HL-60/S4 treated with phorbol 12-myristate 13-acetate at 8.2 ng/mL for 4 days and 3 days (cell line): Measurements from ENCODE around the gene ANKS1A.
"Not testable (repeated sequence)": the region's sequence is repeated elsewhere in the genome, so short reads cannot be mapped to it uniquely, and the experiment has no call there.

ENCODE experiments used
- in situ Hi-C: fragments of 300-500 bp; cut with MboI; formaldehyde crosslinking; loops from 2 replicates; pipeline ENCODE4 v1.15.0; 2022; ENCODE audit warnings: low sequenced_read_pairs

The ANKS1A gene, protein sequence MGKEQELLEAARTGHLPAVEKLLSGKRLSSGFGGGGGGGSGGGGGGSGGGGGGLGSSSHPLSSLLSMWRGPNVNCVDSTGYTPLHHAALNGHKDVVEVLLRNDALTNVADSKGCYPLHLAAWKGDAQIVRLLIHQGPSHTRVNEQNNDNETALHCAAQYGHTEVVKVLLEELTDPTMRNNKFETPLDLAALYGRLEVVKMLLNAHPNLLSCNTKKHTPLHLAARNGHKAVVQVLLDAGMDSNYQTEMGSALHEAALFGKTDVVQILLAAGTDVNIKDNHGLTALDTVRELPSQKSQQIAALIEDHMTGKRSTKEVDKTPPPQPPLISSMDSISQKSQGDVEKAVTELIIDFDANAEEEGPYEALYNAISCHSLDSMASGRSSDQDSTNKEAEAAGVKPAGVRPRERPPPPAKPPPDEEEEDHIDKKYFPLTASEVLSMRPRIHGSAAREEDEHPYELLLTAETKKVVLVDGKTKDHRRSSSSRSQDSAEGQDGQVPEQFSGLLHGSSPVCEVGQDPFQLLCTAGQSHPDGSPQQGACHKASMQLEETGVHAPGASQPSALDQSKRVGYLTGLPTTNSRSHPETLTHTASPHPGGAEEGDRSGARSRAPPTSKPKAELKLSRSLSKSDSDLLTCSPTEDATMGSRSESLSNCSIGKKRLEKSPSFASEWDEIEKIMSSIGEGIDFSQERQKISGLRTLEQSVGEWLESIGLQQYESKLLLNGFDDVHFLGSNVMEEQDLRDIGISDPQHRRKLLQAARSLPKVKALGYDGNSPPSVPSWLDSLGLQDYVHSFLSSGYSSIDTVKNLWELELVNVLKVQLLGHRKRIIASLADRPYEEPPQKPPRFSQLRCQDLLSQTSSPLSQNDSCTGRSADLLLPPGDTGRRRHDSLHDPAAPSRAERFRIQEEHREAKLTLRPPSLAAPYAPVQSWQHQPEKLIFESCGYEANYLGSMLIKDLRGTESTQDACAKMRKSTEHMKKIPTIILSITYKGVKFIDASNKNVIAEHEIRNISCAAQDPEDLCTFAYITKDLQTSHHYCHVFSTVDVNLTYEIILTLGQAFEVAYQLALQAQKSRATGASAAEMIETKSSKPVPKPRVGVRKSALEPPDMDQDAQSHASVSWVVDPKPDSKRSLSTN

DNA sequence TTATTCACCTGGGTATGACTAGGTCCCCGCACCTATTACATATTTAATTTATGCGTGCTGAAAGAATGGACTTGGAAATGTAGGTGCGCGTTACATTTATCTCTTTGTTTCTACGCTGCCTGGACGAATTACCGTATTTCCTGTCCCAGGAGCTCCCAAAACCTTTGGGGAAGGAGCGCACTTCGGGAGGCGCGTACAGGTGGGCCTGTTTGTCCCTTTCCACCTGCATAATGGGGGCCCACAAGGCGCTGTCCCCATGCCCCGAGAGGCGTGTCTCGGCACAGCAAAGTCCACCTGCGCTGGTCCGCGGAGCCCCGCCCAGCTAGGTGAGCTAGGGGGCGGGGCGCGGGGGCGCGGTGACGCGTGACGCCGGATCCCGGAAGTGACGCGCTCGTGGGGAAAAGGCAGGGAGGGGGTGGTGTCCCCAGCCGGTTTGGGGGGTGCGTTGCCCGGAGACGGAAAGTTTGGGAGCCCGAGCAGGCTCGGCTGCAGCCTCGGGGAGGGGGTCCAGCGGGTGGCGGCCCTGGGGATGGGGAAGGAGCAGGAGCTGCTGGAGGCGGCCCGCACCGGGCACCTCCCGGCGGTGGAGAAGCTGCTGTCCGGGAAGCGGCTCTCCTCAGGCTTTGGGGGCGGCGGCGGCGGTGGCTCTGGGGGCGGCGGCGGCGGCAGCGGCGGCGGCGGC, at the start of gene ANKS1A:
TSS of gene ANKS1A (plus strand) at position 382 of the 682 bp plus-strand sequence. CDS start at position 530, 148 bp downstream.
- in situ Hi-C loops = no loop called here

DNA sequence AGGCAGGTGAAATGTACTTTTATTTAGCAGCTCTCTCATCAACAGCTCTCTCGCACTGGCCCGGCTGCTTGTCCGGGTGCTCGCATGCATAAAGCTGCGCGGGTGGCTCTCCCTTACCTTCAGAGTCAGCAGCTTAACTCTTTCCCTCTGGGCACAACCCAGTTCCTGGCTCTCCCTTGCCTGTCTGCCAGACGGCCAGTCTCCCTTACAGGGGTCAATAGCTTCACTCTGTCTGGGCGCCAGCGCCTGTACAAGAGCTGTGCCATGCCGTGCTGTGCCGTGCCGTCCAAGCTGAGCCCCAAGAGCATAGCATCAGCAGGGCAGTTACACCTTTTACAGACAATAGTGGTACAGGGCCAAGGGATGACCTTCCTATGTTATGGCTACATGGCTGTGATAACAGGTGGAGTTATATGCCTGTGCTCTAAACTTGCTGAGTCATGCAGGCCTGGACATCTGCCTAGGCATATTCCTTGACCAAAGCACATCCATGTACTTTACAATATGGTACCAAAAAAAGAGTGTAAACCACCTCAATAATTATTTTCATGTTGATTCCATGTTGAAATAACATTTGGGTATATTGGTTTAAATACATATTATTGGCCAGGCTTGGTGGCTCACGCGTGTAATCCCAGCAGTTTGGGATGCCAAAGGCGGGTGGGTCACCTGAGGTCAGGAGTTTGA, 49.2 kb upstream of the ANKS1A start:
- in situ Hi-C loops = no loop called here

DNA sequence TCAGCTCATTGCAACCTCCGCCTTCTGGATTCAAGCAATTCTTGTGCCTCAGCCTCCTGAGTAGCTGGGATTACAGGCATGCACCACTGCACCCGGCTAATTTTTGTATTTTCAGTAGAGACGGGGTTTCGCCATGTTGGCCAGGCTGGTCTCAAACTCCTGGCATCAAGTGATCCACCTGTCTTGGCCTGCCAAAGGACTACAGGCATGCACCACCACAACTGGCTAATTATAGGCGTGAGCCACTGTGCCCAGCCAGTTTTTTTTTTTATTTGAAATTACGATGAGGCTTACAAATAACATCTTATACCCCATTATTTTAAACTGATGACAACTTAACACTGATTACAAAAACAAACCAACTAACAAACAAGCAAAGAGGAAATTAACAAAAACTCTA, 40.0 kb upstream of the ANKS1A start:
- in situ Hi-C loops = not testable (repeated sequence)

DNA sequence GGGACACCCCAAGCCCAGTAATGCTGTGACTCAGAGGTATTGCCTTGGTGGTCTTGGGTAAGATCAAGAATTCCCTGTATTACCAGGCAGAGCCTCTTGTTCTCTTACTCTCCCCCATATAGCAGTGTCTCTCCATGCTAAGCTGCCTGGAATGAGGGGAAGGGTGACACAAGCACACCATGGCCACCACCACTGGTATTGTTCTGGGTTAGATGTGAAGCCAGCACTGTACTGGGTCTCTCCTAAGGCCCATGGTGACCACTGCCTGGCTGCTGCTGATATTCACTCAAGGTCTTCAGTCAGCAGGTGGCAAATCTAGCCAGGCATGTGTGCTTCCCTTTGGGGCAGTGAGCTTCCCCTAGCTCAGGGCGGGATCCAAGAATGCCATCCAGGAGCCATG, 37.7 kb upstream of the ANKS1A start:
- in situ Hi-C loops = no loop called here

DNA sequence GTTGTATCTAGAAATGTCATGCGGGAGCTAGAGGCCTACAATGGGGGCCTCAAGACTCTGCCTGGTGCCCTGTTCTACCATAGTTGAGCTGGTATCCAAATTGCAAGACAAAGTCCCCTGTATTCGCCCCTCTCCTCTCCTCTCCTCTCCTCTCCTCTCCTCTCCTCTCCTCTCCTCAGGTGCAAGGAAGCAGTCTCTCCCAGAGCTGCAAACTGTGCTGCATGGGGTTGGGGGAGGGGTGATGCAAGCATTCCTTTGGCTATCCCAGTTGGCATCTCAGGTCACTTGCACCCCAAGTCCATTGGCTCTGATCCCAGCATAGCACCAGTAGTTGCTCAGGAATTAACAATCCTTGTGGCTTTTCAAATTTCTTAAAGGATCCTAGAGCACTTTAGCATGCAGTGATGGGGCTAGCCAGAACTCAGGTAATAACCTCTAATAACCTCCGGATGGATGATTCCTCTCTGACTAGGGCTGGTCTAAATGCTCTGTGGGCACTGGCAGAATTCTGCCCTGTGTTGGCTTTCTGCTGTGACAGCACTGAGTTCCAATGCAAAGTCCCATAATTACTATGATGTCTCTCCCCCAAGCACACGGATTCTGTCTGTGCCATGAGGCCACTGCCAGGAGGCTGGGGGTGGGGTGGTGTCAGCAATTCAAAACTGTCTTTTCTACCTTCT, 36.5 kb upstream of the ANKS1A start:
- in situ Hi-C loops = no loop called here

DNA sequence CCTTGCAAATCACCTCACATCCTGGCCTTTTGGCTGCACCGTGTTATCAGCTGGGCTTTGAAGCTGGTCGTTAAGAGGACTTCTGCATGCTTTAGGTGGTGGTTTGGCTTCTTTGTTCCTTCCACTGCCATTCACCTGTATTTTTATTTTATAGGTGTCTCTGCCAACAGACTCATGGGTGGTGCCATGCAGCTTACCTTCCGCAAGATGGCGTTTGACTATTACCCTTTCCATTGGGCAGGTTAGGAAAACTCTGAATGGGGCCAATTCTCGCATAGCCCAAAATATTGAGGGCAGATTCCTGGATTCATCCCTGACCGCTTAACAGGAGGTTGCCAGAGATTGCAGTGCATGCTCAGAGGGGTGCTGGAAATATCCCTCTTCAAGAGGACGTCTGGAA, 33.6 kb upstream of the ANKS1A start:
- in situ Hi-C loops = no loop called here

DNA sequence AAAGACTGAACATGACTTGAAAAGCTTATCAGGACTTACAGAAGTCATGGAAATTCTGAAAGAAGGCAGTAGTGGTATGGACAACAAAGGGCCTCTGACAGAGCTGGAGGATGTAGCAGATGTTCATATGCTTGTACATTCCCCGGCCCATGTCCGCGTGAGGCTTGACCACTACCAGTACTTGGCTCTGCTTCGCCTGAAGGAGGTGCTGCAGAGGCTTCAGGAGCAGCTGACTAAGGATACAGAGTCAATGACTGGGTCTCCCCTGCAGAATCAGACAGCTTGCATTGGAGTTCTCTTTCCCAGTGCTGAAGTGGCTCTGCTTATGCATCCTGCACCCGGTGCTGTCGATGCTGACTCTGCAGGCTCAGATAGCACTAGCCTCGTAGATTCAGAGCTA, 30.4 kb upstream of the ANKS1A start:
- in situ Hi-C loops = no loop called here

DNA sequence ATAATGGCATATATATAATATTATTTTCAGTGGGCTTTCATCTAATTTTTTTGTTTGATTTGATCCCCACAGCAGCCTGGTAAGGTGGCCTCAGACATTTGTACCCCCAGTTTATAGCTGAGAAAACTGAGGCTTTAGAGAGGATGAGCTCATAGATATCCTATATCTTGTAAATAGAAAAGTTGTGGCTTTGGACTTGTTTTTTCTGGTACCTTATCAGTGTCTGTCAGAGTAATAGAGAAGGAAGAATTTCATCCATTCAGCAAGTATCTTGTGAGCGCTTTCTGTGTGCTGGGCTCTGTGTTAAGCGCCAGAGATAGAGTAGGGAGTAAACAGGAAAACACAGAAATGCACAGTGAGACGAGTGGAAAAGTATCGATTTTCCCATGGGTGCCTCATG, 29.1 kb upstream of the ANKS1A start:
- in situ Hi-C loops = no loop called here

DNA sequence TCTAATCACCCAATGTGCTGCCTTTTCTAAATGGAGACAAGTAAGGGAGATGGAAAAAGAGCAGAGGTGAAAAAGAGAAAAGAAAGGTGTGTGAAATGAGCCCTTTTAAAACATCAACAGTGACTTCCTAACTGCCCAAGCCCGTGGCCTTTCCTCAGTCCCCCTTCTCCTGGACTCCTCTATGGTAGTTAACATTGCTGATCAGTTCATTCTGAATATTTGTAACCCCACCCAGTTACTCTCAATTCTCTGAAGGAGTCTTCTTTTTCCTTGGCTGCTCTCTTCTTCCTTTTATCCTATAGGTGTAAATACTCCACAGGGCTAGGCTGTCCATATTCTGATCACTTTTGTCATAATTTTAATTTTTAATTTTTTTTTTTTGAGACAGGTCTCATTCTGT, 28.3 kb upstream of the ANKS1A start:
- in situ Hi-C loops = no loop called here

DNA sequence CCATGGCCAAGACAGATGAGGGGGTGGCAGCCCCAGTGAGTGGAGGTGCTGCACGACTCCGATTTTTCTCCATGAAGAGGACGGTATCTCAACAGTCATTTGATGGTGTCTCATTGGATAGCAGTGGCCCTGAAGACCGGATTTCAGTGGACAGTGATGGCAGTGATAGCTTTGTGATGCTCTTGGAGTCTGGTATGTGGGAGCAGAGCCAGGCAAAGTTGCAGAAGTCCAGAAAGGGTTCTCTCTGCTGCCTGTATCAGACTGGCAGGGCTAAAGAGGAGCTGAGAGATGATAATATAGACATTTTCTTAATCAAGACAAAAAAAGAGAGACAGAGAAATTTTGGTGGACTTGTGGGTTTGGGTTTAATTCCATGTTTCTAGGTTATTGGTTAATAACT, 25.0 kb upstream of the ANKS1A start:
- in situ Hi-C loops = no loop called here

DNA sequence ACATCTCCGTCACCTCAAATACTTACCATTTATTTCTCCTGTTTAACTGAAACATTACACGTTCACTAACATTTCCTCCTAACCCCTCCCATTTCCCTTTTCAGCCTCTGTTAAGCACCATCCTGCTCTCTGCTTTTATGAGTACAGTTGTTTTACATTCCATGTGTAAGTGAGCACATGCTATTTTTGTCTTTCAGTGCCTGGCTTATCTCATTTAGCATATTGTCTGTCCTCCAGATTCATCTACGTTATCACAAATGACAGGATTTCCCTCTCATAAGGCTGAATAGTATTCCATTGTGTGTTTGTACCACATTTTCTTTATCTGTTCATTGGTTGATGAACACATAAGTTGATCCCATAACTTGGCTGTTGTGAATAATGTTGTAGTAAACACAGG, 23.9 kb upstream of the ANKS1A start:
- in situ Hi-C loops = no loop called here

DNA sequence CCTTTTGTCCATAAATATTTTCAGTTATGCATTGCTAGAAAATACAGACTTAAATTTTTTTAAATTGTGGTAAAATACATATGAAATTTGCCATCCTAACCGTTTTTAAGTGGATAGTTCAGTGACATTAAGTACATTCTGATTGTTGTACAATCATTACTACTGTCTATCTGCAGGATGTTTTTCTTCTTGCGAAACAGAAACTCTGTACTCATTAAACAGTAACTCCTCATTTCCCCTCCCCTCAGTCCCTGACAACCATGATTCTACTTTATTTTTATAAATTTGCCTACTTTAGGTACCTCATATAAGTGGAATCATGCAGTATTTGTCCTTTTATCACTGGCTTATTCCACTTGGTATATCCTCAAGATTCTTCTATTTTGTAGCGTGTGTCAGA, 22.5 kb upstream of the ANKS1A start:
- in situ Hi-C loops = no loop called here

DNA sequence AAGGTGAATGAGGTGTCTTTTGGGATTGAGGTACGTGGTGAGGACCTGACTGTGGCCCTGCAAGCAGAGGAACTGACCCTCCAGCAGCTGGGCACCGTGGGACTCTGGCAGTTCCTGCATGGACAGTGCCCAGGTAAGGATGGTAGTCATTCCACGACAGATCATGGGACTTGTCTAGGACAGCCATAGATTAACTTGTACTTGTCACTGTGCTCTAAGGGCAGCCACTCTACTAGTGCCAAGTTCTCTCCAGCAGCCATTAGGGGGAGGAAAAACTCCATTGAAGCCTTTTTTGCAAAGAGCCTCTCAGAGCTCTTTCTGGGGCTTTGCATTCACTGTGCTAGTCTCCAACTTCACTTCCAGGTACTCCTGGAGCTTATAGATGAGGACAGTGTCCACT, 21.6 kb upstream of the ANKS1A start:
- in situ Hi-C loops = no loop called here

DNA sequence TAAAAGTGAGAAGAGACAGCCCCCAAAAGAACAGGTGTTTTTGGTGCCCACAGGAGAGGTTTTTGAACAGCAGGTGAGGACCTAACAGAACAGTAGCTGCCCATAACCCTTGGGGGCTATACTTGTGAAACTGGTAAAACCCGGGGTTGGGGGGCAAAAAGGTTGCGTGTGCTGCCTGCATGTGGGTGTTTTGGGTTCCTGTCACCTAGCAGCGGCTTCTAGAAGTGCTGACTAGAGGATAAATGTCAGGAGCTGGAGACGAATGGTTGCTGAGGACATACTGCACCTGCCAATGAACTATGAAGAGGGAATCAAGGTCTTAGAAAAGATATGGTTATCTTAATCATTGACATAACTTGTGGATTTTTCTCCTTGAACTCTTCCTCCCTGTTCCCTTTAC, 17.2 kb upstream of the ANKS1A start:
- in situ Hi-C loops = no loop called here

DNA sequence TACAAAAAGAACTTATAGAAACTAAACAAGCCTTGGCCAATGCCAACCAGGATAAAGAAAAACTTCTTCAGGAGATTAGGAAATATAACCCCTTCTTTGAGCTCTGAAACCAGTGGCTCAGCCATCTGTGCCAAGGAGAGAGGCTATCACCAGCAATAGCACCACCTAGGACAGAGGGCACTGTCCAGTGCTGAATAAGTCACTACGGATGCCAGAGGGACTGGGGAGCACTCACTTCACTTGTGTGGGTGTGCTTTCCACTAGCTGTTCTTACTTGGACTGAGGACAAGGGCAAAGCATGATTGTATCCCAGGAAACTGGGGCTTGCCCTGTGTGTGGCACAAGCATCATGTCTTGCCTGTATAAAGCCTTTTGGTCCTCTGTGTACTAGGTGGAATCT, 16.7 kb upstream of the ANKS1A start:
- in situ Hi-C loops = no loop called here

DNA sequence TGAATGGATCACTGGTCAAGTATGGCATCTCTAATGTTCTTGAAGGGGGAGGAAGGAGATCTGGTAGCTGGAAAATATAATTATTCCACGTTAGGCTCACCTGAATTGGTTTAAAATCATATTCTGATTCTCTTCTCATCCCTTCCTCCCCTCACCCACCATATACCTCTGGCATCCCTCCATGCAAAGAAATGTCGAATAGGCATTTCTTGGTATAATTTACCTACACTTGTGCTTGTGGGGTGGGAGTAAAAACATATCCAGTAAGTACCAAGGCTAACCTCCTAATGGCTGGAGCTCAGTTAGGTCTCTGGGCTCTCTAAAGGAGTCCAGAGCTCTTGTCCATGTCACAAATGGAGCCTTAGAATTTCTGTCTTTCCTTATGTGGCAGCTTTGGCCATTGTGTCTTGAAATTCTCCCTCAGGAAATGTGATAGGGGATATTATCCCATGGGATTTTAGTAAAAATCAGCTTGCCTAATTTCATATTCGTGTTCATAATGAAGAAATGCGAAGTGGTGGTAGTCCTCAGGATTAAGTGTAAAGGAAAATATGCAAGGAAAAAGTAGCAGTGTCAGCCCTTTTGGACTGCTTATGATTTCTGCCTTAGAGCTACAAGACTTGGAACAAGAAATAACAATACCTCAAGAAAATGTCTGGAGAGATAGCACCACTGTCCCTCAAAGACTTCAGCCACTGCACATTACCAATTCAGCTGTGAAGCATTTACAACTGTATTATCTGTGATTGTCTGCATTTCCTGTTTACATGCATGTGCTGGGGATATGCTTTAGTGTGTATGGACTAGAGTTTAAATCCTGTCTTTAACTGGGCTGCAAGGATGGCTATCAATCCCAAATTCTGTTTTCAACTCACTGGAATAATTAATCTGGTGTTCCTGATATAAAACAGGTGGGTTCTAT, 13.5 kb upstream of the ANKS1A start:
- in situ Hi-C loops = no loop called here

DNA sequence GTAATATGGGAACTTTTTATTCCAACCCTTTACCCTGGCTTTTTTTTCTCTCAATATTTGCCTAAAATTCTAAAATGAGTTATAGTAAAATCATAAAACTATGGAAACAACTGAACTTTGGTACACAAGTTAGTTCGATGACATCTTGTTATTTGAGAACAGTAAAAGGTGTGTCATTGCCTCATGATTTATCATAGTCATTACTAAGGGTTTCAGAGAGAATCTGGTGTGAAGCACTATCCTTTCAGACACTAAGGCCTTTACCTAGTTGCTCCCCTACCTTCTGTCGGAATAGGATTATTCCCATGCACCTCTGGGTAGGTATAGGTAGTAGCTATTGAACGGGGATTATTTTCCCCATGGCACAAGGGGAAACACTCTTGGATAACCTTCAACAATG, 12.6 kb upstream of the ANKS1A start:
- in situ Hi-C loops = no loop called here

DNA sequence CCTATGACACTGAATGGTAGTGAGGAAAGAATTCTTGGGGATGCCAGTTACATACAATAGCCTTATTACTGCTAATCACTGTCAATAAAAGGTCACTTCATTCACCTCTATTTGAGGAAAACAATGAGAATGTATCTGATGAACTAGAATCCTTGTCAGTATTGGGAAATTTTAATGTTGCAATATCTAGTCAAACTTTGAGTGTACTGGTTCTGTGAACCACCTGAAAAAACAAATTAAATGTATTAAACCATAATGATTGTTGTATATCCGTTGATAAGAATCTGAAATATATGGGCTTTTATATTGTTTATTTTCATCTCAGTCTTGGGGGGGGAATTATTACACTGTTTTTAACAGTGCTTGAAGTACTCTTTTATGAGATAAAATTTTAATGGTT, 11.8 kb upstream of the ANKS1A start:
- in situ Hi-C loops = no loop called here
